Thoracic aorta (tissue), 2 donors: Measurements from ENCODE around the gene MNAT1. TPM values are rescaled to one million over a fixed set of nuclear protein-coding genes. Genes with fewer than 3 reads are reported as not detected.

ENCODE experiments used
- ATAC-seq: fragments of 150-250 bp; one replicate; pipeline ENCODE4 v1.8.0; 2017; ENCODE audit warnings: low read depth; ENCODE audit not compliant: insufficient number of reproducible peaks, low FRiP score
- DNase-seq: peaks from one replicate; pipeline ENCODE4 v3.0.0-alpha.2; 2020; ENCODE audit warnings: low spot score
- H3K27ac ChIP-seq, 2 donors: fragments of 200-600 bp; sonication (generic); 1 replicate in 1 of 2; 2 replicates in 1 of 2; pipeline ENCODE4 v1.5.1; 2016; ENCODE audit warnings: mild to moderate bottlenecking in 2 of 2, moderate library complexity in 2 of 2
- H3K27me3 ChIP-seq: fragments of 200-600 bp; sonication (generic); replicated peaks from 2 replicates; pipeline ENCODE4 v1.6.0; 2016; ENCODE audit warnings: mild to moderate bottlenecking; ENCODE audit not compliant: insufficient read depth
- H3K36me3 ChIP-seq: fragments of 200-600 bp; sonication (generic); one replicate; pipeline ENCODE4 v1.5.1; 2016
- H3K4me1 ChIP-seq, 2 donors: fragments of 200-600 bp; sonication (generic); 1 replicate in 1 of 2; 2 replicates in 1 of 2; pipeline versions ENCODE4 v1.5.1 to v1.6.0; 2016; ENCODE audit warnings: low read depth in 2 of 2, mild to moderate bottlenecking in 1 of 2; ENCODE audit not compliant: control insufficient read depth in 1 of 2
- H3K4me3 ChIP-seq: fragments of 200-600 bp; sonication (generic); 2 replicates; pipeline ENCODE4 v1.5.1; 2016; ENCODE audit warnings: mild to moderate bottlenecking
- H3K9me3 ChIP-seq: fragments of 200-600 bp; sonication (generic); 2 replicates; pipeline ENCODE4 v1.5.1; 2016
- total RNA-seq, 2 donors: library from RNA; depleted of rRNA; stranded (reverse); fragments of >200 nt; gene quantifications; one replicate each; pipeline versions ENCODE4 v1.1.0 to v1.2.3, GENCODE V29; 2016
- TF ChIP-seq, protein P1 (sequence below): fragments of 200-600 bp; sonication (generic); IDR thresholded peaks from one replicate; pipeline ENCODE4 v1.5.1; 2019; ENCODE audit warnings: antibody characterized with exemption

MNAT1 gene
- total RNA-seq, 2 donors from 2014 or later, result 32.4 to 52.3 TPM

DNA sequence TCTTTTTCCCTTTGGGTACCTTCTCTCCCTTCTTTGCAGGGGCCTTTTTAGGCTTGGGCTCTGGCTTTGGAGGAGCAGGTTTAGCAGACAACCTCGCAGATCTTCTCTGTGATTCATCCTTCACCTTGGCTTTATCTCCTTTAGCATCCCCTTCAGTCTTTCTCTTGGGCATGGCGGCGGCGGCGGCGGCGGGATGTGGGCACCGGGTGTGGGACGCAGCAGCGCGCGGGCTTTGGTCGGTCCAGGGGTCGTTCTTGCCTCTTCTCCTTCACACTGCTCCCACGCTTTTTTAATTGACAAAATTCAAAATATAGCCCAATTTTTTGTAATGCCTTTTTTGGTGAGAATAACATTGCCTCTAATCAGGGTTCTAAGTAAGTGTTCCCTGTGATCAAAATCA lies 237.7 kb downstream of the MNAT1 start:
- H3K4me1 ChIP-seq, result peaks cover 12 to 20% of the 10 kb centered on the region in 2 donors
- ATAC-seq, result no peak
- TF ChIP-seq, protein P1, sequence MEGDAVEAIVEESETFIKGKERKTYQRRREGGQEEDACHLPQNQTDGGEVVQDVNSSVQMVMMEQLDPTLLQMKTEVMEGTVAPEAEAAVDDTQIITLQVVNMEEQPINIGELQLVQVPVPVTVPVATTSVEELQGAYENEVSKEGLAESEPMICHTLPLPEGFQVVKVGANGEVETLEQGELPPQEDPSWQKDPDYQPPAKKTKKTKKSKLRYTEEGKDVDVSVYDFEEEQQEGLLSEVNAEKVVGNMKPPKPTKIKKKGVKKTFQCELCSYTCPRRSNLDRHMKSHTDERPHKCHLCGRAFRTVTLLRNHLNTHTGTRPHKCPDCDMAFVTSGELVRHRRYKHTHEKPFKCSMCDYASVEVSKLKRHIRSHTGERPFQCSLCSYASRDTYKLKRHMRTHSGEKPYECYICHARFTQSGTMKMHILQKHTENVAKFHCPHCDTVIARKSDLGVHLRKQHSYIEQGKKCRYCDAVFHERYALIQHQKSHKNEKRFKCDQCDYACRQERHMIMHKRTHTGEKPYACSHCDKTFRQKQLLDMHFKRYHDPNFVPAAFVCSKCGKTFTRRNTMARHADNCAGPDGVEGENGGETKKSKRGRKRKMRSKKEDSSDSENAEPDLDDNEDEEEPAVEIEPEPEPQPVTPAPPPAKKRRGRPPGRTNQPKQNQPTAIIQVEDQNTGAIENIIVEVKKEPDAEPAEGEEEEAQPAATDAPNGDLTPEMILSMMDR, result no peak
- no peak overlapping the region for H3K27ac ChIP-seq
- no peak overlapping the region for H3K4me3 ChIP-seq
- no peak for DNase-seq
- no peaks in the 10 kb centered on the region for H3K27me3 ChIP-seq
- peaks cover 4% of the 10 kb centered on the region for H3K36me3 ChIP-seq
- no peaks in the 10 kb centered on the region for H3K9me3 ChIP-seq

DNA sequence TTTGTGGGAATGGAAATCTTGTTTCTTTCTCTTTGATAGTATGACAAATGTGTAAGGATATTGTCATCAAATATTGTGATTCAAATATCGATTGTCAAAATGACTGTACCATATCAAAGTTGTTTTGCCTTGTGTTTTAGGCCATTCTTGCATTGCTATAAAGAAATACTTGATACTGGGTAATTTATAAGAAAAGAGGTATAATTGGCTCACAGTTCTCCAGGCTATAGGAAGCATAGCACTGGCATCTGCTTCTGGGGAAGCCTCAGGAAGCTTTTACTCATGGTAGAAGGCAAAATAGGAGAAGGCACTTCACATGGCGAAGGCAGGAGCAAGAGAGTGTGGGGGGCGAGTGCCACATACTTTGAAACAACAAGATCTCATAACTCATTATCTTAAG lies 238.5 kb downstream of the MNAT1 start:
- Histone ChIP-seq H3K27me3 (no peaks in the 10 kb centered on the region), H3K36me3 (peaks cover 4% of the 10 kb centered on the region), H3K4me3 (no peak overlapping the region), H3K27ac (no peak overlapping the region), H3K4me1 (peaks cover 7 to 20% of the 10 kb centered on the region in 2 donors), H3K9me3 (no peaks in the 10 kb centered on the region)
- no peak for ATAC-seq
- DNase-seq, result no peak
- TF ChIP-seq, protein P1, result no peak

DNA sequence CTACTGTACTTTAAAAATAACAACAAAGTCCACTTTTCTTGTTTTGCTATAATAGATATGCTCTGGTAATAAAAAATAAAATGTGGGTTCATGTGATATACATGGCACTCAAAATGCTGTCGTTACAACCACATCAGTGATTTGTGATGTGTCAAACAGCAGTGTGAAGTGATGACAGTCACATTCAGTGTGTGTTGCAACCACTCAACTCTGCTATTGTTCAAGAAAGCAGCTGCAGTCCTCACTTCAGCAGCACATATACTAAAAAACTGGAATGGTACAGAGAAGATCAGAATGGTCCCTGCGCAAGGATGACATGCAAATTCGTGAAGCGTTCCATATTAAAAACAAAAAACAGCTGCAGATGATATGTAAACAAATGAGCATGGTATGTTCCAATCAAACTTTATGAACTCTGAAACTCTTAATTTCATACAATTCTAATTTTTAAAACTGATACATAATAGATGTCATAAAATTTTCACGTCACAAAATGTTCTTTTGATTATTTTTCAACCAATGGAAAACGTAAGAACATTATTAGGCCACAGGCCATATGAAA lies 239.6 kb downstream of the MNAT1 start:
- TF ChIP-seq, protein P1, result no peak
- H3K4me3 ChIP-seq, result no peak overlapping the region

DNA sequence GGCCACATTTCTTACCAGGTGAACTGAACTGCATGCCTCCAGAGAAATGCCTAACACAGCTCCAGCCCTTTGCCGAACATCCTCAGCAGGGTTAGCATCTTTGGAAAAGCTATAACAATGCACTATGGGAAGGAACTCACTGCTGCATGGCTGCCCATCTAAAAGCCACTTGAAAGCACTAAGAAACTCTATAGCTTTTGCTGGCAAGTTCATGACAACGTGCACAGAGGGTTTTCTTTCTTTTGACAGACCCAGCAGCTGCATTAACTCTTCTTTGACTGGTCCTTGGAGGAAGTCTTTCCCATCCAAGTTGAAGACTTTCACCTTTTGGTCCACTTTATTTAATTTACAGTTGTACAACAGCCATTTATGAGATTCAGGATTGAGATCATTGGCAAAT lies 241.0 kb downstream of the MNAT1 start:
- Histone ChIP-seq H3K4me1 (peaks cover 7 to 31% of the 10 kb centered on the region in 2 donors), H3K27ac (no peak overlapping the region), H3K9me3 (no peaks in the 10 kb centered on the region), H3K36me3 (peaks cover 4% of the 10 kb centered on the region), H3K27me3 (no peaks in the 10 kb centered on the region), H3K4me3 (no peak overlapping the region)
- no peak for ATAC-seq
- TF ChIP-seq, protein P1, result no peak
- no peak for DNase-seq

More for the DNA sequence above, 239.6 kb downstream of the MNAT1 start:
- H3K27ac ChIP-seq, result no peak overlapping the region
- no peak for ATAC-seq
- no peaks in the 10 kb centered on the region for H3K9me3 ChIP-seq
- H3K27me3 ChIP-seq, result no peaks in the 10 kb centered on the region
- DNase-seq, result no peak
- peaks cover 0 to 20% of the 10 kb centered on the region in 2 donors for H3K4me1 ChIP-seq
- H3K36me3 ChIP-seq, result peaks cover 4% of the 10 kb centered on the region

DNA sequence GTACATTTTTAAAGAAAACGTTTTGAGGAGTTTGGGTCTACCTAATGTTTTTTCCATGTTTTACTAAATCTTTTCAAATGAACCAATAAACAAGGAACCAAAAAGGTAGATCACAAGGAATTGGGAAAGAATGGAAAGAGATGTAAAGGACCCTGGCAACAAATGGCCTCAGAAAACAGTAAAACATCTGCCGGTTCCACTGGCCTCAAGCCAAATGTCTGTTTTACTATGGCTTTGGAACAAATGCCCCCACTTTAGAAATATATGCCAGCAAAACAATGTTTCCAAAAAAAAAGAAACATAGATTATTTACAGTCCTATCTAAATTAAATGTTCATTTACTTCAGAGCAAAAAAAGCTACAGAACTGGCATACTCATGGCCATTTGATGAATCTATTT lies 243.3 kb downstream of the MNAT1 start:
- Histone ChIP-seq H3K9me3 (no peaks in the 10 kb centered on the region), H3K4me3 (no peak overlapping the region), H3K27ac (no peak overlapping the region), H3K4me1 (peaks cover 17 to 44% of the 10 kb centered on the region in 2 donors), H3K27me3 (no peaks in the 10 kb centered on the region), H3K36me3 (peaks cover 4% of the 10 kb centered on the region)
- DNase-seq, result no peak
- TF ChIP-seq, protein P1, result no peak
- no peak for ATAC-seq
